ENCODE measurements around the gene STRA6. TPM values are rescaled to one million over a fixed set of nuclear protein-coding genes. Genes with fewer than 3 reads are reported as not detected.

The STRA6 gene
- total and polyA plus RNA-seq, 8 donors, result 0.38 to 10.7 (median 6.5) TPM

DNA sequence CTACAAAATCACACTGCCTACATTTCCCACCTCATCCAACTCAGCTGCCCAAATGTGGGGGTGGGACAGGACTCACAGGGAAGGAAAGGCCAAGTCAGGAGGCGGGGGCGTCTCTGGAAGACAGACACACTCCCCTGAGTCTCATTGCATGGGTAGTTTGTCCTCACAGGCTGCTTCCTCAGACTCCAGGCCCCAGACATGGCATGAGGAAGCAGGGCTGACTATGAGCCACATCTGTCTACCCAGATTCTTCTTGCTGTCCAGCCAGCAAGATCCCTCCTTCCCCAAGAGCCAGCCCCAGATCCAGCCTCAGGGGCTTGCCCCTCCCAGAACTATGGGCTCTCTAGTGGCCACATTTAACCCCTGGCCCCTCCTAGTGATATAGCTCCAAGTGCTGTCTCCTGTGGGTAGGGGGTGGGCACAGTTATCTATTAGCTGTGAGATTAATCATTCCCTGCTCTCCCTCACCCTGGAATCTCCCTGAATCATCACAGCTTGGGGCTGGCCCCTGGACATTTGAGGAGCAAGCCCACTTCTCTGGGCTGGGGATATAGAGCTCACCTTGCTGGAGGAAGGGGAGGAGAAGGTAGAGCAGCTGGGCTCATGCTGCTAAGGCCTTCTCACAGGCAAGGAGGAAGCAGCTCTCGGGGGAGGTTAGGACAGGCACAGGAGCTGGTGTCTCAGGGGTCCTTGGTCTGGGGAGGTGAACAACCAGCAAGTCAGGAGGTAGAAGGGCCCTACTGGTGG, 31.4 kb upstream of the STRA6 start:
- Histone ChIP-seq H3K27me3 (peaks cover 0 to 4% of the 10 kb centered on the region in 2 donors), H3K27ac (no peak overlapping the region), H3K4me3 (no peak overlapping the region), H3K4me1 (no peaks in the 10 kb centered on the region), H3K9me3 (no peaks in the 10 kb centered on the region), H3K36me3 (no peaks in the 10 kb centered on the region)
- no peak for DNase-seq
- no peak for ATAC-seq
- TF ChIP-seq, protein P1, sequence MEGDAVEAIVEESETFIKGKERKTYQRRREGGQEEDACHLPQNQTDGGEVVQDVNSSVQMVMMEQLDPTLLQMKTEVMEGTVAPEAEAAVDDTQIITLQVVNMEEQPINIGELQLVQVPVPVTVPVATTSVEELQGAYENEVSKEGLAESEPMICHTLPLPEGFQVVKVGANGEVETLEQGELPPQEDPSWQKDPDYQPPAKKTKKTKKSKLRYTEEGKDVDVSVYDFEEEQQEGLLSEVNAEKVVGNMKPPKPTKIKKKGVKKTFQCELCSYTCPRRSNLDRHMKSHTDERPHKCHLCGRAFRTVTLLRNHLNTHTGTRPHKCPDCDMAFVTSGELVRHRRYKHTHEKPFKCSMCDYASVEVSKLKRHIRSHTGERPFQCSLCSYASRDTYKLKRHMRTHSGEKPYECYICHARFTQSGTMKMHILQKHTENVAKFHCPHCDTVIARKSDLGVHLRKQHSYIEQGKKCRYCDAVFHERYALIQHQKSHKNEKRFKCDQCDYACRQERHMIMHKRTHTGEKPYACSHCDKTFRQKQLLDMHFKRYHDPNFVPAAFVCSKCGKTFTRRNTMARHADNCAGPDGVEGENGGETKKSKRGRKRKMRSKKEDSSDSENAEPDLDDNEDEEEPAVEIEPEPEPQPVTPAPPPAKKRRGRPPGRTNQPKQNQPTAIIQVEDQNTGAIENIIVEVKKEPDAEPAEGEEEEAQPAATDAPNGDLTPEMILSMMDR (IDR thresholded peaks at IDR 0.05), result no peak
- intact Hi-C loops (cut with DNase I), result no loop called here

GRCh38 chr15:74233373-74233772, 30.8 kb upstream of the STRA6 start:
- intact Hi-C loops (cut with DNase I), result no loop called here
- Histone ChIP-seq H3K27ac (no peak overlapping the region), H3K27me3 (peaks cover 0 to 10% of the 10 kb centered on the region in 2 donors), H3K4me1 (no peaks in the 10 kb centered on the region), H3K9me3 (no peaks in the 10 kb centered on the region), H3K4me3 (no peak overlapping the region), H3K36me3 (no peaks in the 10 kb centered on the region)
- no peak for ATAC-seq
- no peak for DNase-seq
- TF ChIP-seq, protein P1 (IDR thresholded peaks at IDR 0.05), result no peak

DNA sequence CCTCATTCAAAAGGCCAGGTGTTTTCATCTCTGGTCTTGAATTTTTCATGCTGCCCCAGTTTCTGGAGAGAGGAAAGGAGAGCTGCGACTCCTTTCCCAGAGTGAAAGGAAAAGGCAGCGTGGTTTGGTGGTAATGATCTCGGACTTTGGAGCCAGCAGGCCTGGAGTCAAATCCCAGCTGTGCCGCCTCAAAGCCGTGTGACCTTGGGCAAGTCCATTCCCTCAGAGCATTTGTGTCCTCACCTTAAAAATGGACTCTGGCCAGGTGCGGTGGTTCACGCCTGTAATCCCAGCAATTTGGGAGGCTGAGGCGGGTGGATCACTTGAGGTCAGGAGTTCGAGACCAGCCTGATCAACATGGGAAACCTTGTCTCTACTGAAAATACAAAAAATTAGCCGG, 28.9 kb upstream of the STRA6 start:
- peaks cover 0 to 12% of the 10 kb centered on the region in 2 donors for H3K27me3 ChIP-seq
- no peaks in the 10 kb centered on the region for H3K36me3 ChIP-seq
- no peaks in the 10 kb centered on the region for H3K9me3 ChIP-seq
- ATAC-seq (no peak), DNase-seq (no peak)
- intact Hi-C loops (cut with DNase I), result no loop called here
- no peak overlapping the region for H3K27ac ChIP-seq
- TF ChIP-seq, protein P1 (IDR thresholded peaks at IDR 0.05), result no peak
- H3K4me1 ChIP-seq, result no peaks in the 10 kb centered on the region
- H3K4me3 ChIP-seq, result no peak overlapping the region

DNA sequence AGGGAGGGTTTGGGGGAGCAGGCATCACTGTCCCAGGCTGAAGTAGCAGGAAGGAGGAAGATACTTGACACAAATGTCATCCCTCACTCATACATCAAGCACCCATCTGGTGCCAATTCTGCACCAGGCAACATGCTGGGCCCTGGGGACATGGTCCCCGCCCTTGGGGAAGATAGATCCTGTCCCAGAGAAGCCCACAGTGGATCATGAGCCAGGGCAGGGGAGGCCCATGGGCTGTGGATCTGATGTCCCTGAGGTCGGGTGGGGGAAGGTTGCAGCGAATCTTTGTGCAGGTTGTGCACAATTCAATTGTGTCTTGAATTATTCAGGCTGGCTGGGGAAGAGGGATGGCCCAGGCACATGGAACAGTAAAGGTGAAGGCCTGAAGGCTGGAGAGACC, 27.1 kb upstream of the STRA6 start:
- no peak for ATAC-seq
- no peak overlapping the region for H3K4me3 ChIP-seq
- no peak overlapping the region for H3K27ac ChIP-seq
- intact Hi-C loops (cut with DNase I), result no loop called here
- no peaks in the 10 kb centered on the region for H3K9me3 ChIP-seq
- no peak for DNase-seq
- peaks cover 0 to 13% of the 10 kb centered on the region in 2 donors for H3K27me3 ChIP-seq
- no peaks in the 10 kb centered on the region for H3K36me3 ChIP-seq
- TF ChIP-seq, protein P1 (IDR thresholded peaks at IDR 0.05), result no peak
- H3K4me1 ChIP-seq, result no peaks in the 10 kb centered on the region

DNA sequence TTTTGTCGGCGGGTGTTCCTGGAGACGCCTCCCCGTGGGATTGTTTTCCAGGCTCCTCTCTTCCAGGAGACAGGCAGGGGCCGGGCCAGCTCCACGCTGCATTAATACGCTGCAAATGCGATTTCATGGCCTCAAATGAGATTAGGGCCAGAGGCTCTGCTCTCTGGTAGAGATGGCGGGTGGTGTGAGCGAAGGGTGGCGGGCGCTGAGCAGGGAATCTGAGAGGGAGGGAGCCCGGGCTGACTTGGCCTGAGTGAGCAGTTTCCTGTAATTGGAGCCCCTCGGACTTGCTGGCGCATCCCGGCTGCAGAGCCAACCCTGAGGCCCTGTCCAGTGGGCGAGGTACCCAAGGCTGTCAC, 26.1 kb upstream of the STRA6 start:
- Histone ChIP-seq H3K9me3 (no peaks in the 10 kb centered on the region), H3K4me3 (no peak overlapping the region), H3K4me1 (no peaks in the 10 kb centered on the region), H3K27me3 (peaks cover 0 to 23% of the 10 kb centered on the region in 2 donors), H3K36me3 (no peaks in the 10 kb centered on the region), H3K27ac (no peak overlapping the region)
- intact Hi-C loops (cut with DNase I), result no loop called here
- TF ChIP-seq, protein P1 (IDR thresholded peaks at IDR 0.05), result no peak
- ATAC-seq (peak; percentile 10), DNase-seq (no peak)

Measured in left lung (tissue), 10 donors.